ENCODE data around the gene NCBP3.

DNA sequence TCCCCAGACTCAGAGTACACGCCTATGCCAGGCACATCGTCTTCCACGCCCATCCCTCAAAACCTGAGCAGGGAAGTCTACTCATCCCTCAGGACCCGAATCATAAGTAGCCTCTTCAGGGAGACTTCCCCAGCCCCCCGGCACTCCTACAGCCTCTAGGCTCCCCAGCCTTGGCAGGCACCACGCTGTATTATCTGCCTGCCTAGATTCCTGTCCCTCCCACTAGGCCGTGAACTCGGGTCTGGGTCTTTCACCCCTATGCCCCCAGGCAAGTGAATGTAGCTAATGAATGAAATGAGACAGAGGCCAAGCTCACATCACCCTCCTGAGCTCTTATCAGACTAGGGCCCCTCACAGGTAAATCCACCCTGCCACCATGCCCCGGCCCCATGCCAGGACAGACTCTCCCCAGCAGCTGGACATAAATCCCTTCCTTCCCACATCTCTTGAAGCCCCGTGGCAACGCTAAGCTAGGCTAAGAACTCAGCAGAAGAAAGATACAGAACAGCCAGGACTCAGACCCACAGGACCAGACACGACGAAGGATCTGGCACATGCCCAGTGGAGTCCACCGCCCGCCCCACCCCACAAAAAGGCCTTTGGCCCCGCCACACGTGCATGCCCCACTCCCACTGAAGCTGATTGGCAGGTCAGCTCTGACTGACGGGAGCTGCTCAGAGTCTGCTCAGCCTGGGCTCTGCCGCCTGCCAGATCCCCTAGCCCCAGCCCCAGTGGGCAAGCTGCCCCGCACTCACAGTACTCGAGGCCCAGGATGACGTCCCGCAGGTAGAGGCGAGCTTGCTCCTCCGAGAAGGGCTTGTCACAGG, 33.8 kb upstream of the NCBP3 start:
- TF ChIP-seq TAF1 (IDR thresholded peaks at IDR 0.05; ENCODE audit: borderline replicate concordance, insufficient read depth, low read length): no peak
- no peak for TF ChIP-seq POLR2AphosphoS5 (IDR thresholded peaks at IDR 0.05; ENCODE audit: low read depth, low read length)
- TF ChIP-seq, protein P1, sequence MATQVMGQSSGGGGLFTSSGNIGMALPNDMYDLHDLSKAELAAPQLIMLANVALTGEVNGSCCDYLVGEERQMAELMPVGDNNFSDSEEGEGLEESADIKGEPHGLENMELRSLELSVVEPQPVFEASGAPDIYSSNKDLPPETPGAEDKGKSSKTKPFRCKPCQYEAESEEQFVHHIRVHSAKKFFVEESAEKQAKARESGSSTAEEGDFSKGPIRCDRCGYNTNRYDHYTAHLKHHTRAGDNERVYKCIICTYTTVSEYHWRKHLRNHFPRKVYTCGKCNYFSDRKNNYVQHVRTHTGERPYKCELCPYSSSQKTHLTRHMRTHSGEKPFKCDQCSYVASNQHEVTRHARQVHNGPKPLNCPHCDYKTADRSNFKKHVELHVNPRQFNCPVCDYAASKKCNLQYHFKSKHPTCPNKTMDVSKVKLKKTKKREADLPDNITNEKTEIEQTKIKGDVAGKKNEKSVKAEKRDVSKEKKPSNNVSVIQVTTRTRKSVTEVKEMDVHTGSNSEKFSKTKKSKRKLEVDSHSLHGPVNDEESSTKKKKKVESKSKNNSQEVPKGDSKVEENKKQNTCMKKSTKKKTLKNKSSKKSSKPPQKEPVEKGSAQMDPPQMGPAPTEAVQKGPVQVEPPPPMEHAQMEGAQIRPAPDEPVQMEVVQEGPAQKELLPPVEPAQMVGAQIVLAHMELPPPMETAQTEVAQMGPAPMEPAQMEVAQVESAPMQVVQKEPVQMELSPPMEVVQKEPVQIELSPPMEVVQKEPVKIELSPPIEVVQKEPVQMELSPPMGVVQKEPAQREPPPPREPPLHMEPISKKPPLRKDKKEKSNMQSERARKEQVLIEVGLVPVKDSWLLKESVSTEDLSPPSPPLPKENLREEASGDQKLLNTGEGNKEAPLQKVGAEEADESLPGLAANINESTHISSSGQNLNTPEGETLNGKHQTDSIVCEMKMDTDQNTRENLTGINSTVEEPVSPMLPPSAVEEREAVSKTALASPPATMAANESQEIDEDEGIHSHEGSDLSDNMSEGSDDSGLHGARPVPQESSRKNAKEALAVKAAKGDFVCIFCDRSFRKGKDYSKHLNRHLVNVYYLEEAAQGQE (IDR thresholded peaks at IDR 0.05; ENCODE audit: insufficient read depth in 1 of 2, low read depth in 2 of 2, low read length in 2 of 2): no peak
- no peak for TF ChIP-seq FOXP2 (optimal IDR thresholded peaks at IDR 0.05; ENCODE audit: borderline replicate concordance, extremely low read depth, extremely low read length, insufficient read depth)

Data from PFSK-1 (cell line).